ENCODE results near the gene RRAD.
A peak's percentile ranks its signal among the peaks of the same experiment; 100 is the strongest.

The RRAD gene

GRCh38 chr16:66934138-66934838 lies 9.0 kb upstream of the RRAD start, which contains the start of gene CIAO2B:
CIAO2B (minus strand) TSS chr16:66934402; CDS start chr16:66934364, 38 bp downstream.
- peak; percentile 86 for DNase-seq (ENCODE audit: low read depth, low spot score)

- no peak for DNase-seq (ENCODE audit: low read depth, low spot score)
These were observed 8.4 kb upstream of the RRAD start for GRCh38 chr16:66933776-66934137.

- DNase-seq (ENCODE audit: low read depth, low spot score): no peak
These were observed 6.7 kb upstream of the RRAD start for GRCh38 chr16:66932076-66932475.

- no peak for DNase-seq (ENCODE audit: low read depth, low spot score)
These were observed 6.3 kb upstream of the RRAD start for GRCh38 chr16:66931665-66932064.

GRCh38 chr16:66930189-66930588 lies 4.9 kb upstream of the RRAD start:
- DNase-seq (ENCODE audit: low read depth, low spot score): no peak

GRCh38 chr16:66928702-66929388 lies 3.5 kb upstream of the RRAD start:
- DNase-seq (ENCODE audit: low read depth, low spot score): no peak

GRCh38 chr16:66927918-66928649 lies 2.7 kb upstream of the RRAD start:
- no peak for DNase-seq (ENCODE audit: low read depth, low spot score)

GRCh38 chr16:66926961-66927436 lies 1.7 kb upstream of the RRAD start:
- peak; percentile 55 for DNase-seq (ENCODE audit: low read depth, low spot score)

- no peak for DNase-seq (ENCODE audit: low read depth, low spot score)
These were observed 1.0 kb upstream of the RRAD start for GRCh38 chr16:66926171-66926947.

GRCh38 chr16:66924527-66925321 lies 611 bp downstream of the RRAD start:
- peak; percentile 46 for DNase-seq (ENCODE audit: low read depth, low spot score)

GRCh38 chr16:66923866-66924265 lies 1.5 kb downstream of the RRAD start:
- DNase-seq (ENCODE audit: low read depth, low spot score): no peak

GRCh38 chr16:66923247-66923731 lies 2.0 kb downstream of the RRAD start:
- no peak for DNase-seq (ENCODE audit: low read depth, low spot score)

- DNase-seq (ENCODE audit: low read depth, low spot score): no peak
These were observed 3.4 kb downstream of the RRAD start for GRCh38 chr16:66921729-66922450.

- DNase-seq (ENCODE audit: low read depth, low spot score): no peak
These were observed 4.2 kb downstream of the RRAD start for GRCh38 chr16:66920924-66921680.

GRCh38 chr16:66920299-66920590 lies 5.1 kb downstream of the RRAD start:
- no peak for DNase-seq (ENCODE audit: low read depth, low spot score)

- no peak for DNase-seq (ENCODE audit: low read depth, low spot score)
These were observed 5.6 kb downstream of the RRAD start for GRCh38 chr16:66919569-66920298.

- DNase-seq (ENCODE audit: low read depth, low spot score): no peak
These were observed 6.3 kb downstream of the RRAD start, which contains the start of gene CDH16 for GRCh38 chr16:66918803-66919568. CDH16 (minus strand) TSS chr16:66918885; CDS start chr16:66918065, 820 bp downstream.

- DNase-seq (ENCODE audit: low read depth, low spot score): no peak
These were observed 7.0 kb downstream of the RRAD start for GRCh38 chr16:66918355-66918754.
